HCT116 (cell line): ENCODE measurements around the gene ZBTB7C.

ENCODE experiments used
- ATF3 ChIP-seq: IDR thresholded peaks from 2 replicates; pipeline ENCODE4 v1.6.1; 2012
- CTCF ChIP-seq, 3 experiments: fragments of 200-600 bp in 1 of 3; sonication (generic) in 1 of 3; IDR thresholded peaks in 2 of 3; conservative IDR thresholded peaks in 1 of 3; 2 replicates each; pipeline ENCODE4 v1.5.1; 2012 to 2017; ENCODE audit warnings: low read depth in 2 of 3, low read length in 2 of 3, antibody characterized with exemption in 1 of 3, borderline replicate concordance in 1 of 3, control low read depth in 1 of 3, mild to moderate bottlenecking in 1 of 3, mixed read lengths in 1 of 3, mixed run types in 1 of 3, moderate library complexity in 1 of 3; ENCODE audit not compliant: insufficient read depth in 1 of 3
- EGR1 ChIP-seq: IDR thresholded peaks from 2 replicates; pipeline ENCODE4 v1.6.1; 2012; ENCODE audit warnings: low read depth
- EZH2 ChIP-seq: fragments of 200-600 bp; sonication (generic); IDR thresholded peaks from 2 replicates; pipeline ENCODE4 v1.6.1; 2017; ENCODE audit warnings: antibody characterized with exemption, mixed run types
- EZH2phosphoT487 ChIP-seq: fragments of 200-600 bp; IDR thresholded peaks from 2 replicates; pipeline ENCODE4 v1.6.1; 2018; ENCODE audit warnings: antibody characterized with exemption, borderline replicate concordance
- JUND ChIP-seq: IDR thresholded peaks from 2 replicates; pipeline ENCODE4 v1.6.1; 2012
- MAX ChIP-seq: IDR thresholded peaks from 2 replicates; pipeline ENCODE4 v1.6.1; 2012
- POLR2A ChIP-seq: IDR thresholded peaks from 2 replicates; pipeline ENCODE4 v1.7.0; 2011; ENCODE audit warnings: borderline replicate concordance; ENCODE audit not compliant: insufficient read depth, insufficient read length; ENCODE audit errors: extremely low read depth
- POLR2AphosphoS5 ChIP-seq: IDR thresholded peaks from 2 replicates; pipeline ENCODE4 v1.6.1; 2011; ENCODE audit warnings: mild to moderate bottlenecking, low read depth, low read length, moderate library complexity
- REST ChIP-seq: IDR thresholded peaks from 2 replicates; pipeline ENCODE4 v1.6.1; 2012; ENCODE audit warnings: low read depth
- SP1 ChIP-seq: IDR thresholded peaks from 2 replicates; pipeline ENCODE4 v1.6.1; 2012; ENCODE audit warnings: low read depth
- ZFX ChIP-seq: fragments of 450-650 bp; IDR thresholded peaks from 2 replicates; pipeline ENCODE4 v1.6.1; 2017
- ZNF274 ChIP-seq: fragments of 200-500 bp; sonication (Bioruptor generic); IDR thresholded peaks from 2 replicates; pipeline ENCODE4 v1.6.1; 2014; ENCODE audit warnings: mild to moderate bottlenecking, low read depth, low read length, inconsistent platforms

- TF ChIP-seq POLR2A: no peak
- no peak for TF ChIP-seq REST
- TF ChIP-seq ZFX: no peak
- no peak for TF ChIP-seq CTCF (IDR thresholded peaks at IDR 0.05 in 2 of 3, conservative IDR thresholded peaks at IDR 0.05 in 1 of 3; ENCODE audit: borderline replicate concordance in 1 of 3, insufficient read depth in 1 of 3, low read depth in 2 of 3, low read length in 2 of 3)
- TF ChIP-seq SP1: no peak
- TF ChIP-seq EZH2: no peak
- TF ChIP-seq EGR1: no peak
- TF ChIP-seq MAX: no peak
- TF ChIP-seq ZNF274: no peak
- no peak for TF ChIP-seq POLR2AphosphoS5
- no peak for TF ChIP-seq EZH2phosphoT487
- TF ChIP-seq ATF3: no peak
- TF ChIP-seq JUND: no peak
Observed at GRCh38 chr18:48168861-48169260, 240.3 kb downstream of the ZBTB7C start.
